Parathyroid adenoma (tissue), 2 donors: ENCODE data around the gene NPEPL1.

ENCODE experiments used
- H2AFZ ChIP-seq: fragments of 300-600 bp; sonication (generic); one replicate; pipeline ENCODE4 v1.7.0; 2017; ENCODE audit warnings: antibody characterized with exemption, mild to moderate bottlenecking
- H3K27ac ChIP-seq: fragments of 300-600 bp; sonication (generic); one replicate; pipeline ENCODE4 v1.7.0; 2017
- H3K27me3 ChIP-seq: fragments of 300-600 bp; sonication (generic); one replicate; pipeline ENCODE4 v1.7.0; 2017; ENCODE audit warnings: low read length; ENCODE audit not compliant: control insufficient read depth, insufficient read depth
- H3K36me3 ChIP-seq: fragments of 300-600 bp; sonication (generic); one replicate; pipeline ENCODE4 v1.7.0; 2017; ENCODE audit warnings: low read length; ENCODE audit not compliant: control insufficient read depth, insufficient read depth
- H3K4me1 ChIP-seq: fragments of 300-600 bp; sonication (generic); one replicate; pipeline ENCODE4 v1.7.0; 2017; ENCODE audit warnings: control low read depth
- H3K4me2 ChIP-seq: fragments of 300-600 bp; sonication (generic); one replicate; pipeline ENCODE4 v1.7.0; 2017; ENCODE audit warnings: low read length
- H3K4me3 ChIP-seq: fragments of 300-600 bp; sonication (generic); one replicate; pipeline ENCODE4 v1.7.0; 2017; ENCODE audit warnings: low read depth, low read length
- H3K79me2 ChIP-seq: fragments of 300-600 bp; sonication (generic); one replicate; pipeline ENCODE4 v1.7.0; 2017; ENCODE audit warnings: control low read depth
- H3K9ac ChIP-seq: fragments of 300-600 bp; sonication (generic); one replicate; pipeline ENCODE4 v1.7.0; 2017; ENCODE audit warnings: mild to moderate bottlenecking
- H3K9me3 ChIP-seq: fragments of 300-600 bp; sonication (generic); one replicate; pipeline ENCODE4 v1.7.0; 2017; ENCODE audit warnings: low read length; ENCODE audit not compliant: control insufficient read depth
- CTCF ChIP-seq: fragments of 300-600 bp; sonication (generic); IDR thresholded peaks from one replicate; pipeline ENCODE4 v1.7.0; 2017; ENCODE audit warnings: antibody characterized with exemption, mild to moderate bottlenecking
- donor health status: primary hyperparathyroidism.

The NPEPL1 gene

DNA sequence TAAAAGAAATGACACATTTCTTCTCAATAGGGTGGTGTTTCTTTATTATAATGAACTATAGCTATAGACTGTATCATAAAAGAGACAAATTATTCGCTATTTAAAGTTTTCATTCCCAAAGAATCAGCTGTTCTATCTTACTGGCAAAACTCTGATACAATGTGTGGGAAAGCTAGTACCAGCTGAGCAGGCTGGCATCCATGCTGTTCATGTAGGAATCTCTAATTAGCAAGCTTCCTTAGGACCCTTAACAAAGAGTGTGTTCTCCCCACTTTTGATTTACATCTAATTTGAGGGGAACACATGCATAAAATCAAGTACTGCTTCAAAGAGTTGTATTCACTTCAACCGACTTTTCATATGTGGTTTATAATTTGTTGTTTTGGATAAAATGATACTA lies 28.3 kb upstream of the NPEPL1 start:
- H3K9me3 ChIP-seq, result no peaks in the 10 kb centered on the region

GRCh38 chr20:58664883-58665282 lies 27.7 kb upstream of the NPEPL1 start:
- Histone ChIP-seq H2AFZ (no peak overlapping the region), H3K9me3 (no peaks in the 10 kb centered on the region), H3K4me3 (no peak overlapping the region), H3K79me2 (peaks cover 25% of the 10 kb centered on the region), H3K4me2 (no peak overlapping the region), H3K27me3 (no peaks in the 10 kb centered on the region), H3K36me3 (no peaks in the 10 kb centered on the region), H3K9ac (no peak overlapping the region), H3K27ac (no peak overlapping the region), H3K4me1 (no peaks in the 10 kb centered on the region)
- TF ChIP-seq CTCF, result no peak

More for the DNA sequence above, 28.3 kb upstream of the NPEPL1 start:
- Histone ChIP-seq H3K4me3 (no peak overlapping the region), H3K4me2 (no peak overlapping the region), H3K79me2 (peaks cover 25% of the 10 kb centered on the region), H3K36me3 (no peaks in the 10 kb centered on the region), H3K27ac (no peak overlapping the region), H3K27me3 (no peaks in the 10 kb centered on the region), H3K4me1 (no peaks in the 10 kb centered on the region), H2AFZ (no peak overlapping the region), H3K9ac (no peak overlapping the region)
- TF ChIP-seq CTCF, result no peak

- no peaks in the 10 kb centered on the region for H3K4me1 ChIP-seq
- H3K9me3 ChIP-seq, result no peaks in the 10 kb centered on the region
- no peaks in the 10 kb centered on the region for H3K36me3 ChIP-seq
- H2AFZ ChIP-seq, result no peak overlapping the region
- no peak overlapping the region for H3K27ac ChIP-seq
- no peak overlapping the region for H3K4me3 ChIP-seq
- no peak for TF ChIP-seq CTCF
- no peaks in the 10 kb centered on the region for H3K27me3 ChIP-seq
- H3K4me2 ChIP-seq, result no peak overlapping the region
- peaks cover 25% of the 10 kb centered on the region for H3K79me2 ChIP-seq
- H3K9ac ChIP-seq, result no peak overlapping the region
Observed at GRCh38 chr20:58665606-58666005, 27.0 kb upstream of the NPEPL1 start.

DNA sequence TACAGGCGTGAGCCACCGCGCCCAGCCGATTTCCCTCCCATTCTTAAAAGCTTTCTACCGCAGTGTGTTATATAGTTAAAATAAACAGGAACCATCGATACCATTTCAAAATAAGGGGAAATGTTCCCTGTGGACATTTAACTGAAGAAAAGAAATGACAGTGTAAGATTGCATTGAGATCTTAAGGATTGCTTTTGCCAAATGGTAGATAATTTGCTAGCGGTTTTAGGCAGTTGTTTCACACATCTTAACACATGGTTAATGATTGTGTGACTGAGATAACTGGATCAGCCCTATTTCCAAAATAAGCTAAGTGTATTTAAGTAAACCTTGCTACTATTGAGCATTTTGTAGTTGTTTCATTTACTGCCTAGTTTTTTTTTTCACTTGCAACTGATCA lies 25.9 kb upstream of the NPEPL1 start:
- Histone ChIP-seq H3K27ac (no peak overlapping the region), H3K27me3 (no peaks in the 10 kb centered on the region), H3K79me2 (peaks cover 20% of the 10 kb centered on the region), H3K4me1 (no peaks in the 10 kb centered on the region), H3K36me3 (no peaks in the 10 kb centered on the region), H3K4me3 (no peak overlapping the region), H2AFZ (no peak overlapping the region), H3K9me3 (no peaks in the 10 kb centered on the region), H3K9ac (no peak overlapping the region), H3K4me2 (no peak overlapping the region)
- no peak for TF ChIP-seq CTCF

GRCh38 chr20:58667975-58668374 lies 24.6 kb upstream of the NPEPL1 start:
- no peak overlapping the region for H3K4me2 ChIP-seq
- no peak overlapping the region for H3K9ac ChIP-seq
- no peaks in the 10 kb centered on the region for H3K36me3 ChIP-seq
- H3K9me3 ChIP-seq, result no peaks in the 10 kb centered on the region
- no peak overlapping the region for H3K27ac ChIP-seq
- no peaks in the 10 kb centered on the region for H3K4me1 ChIP-seq
- H3K27me3 ChIP-seq, result no peaks in the 10 kb centered on the region
- no peak for TF ChIP-seq CTCF
- peaks cover 15% of the 10 kb centered on the region for H3K79me2 ChIP-seq
- H3K4me3 ChIP-seq, result no peak overlapping the region
- no peak overlapping the region for H2AFZ ChIP-seq
